AG04450 (cell line): ENCODE measurements around the gene CTXN3. TPM values are rescaled to one million over a fixed set of nuclear protein-coding genes. Genes with fewer than 3 reads are reported as not detected.

Experiments used
- CTCF ChIA-PET: fragments of 300-600, 350-600 bp; formaldehyde crosslinking; extraction: SDS; loops from one replicate; lab custom pipeline; 2022; ENCODE audit warnings: antibody characterized with exemption, inconsistent platforms; lab: Charles Lee
- POLR2A ChIA-PET: fragments of 350-600 bp; formaldehyde crosslinking; extraction: SDS; loops from one replicate; lab custom pipeline; 2021; ENCODE audit warnings: antibody characterized with exemption, inconsistent platforms; lab: Yijun Ruan, JAX
- DNase-seq: peaks from one replicate; pipeline ENCODE4 v3.0.0-alpha.2; 2011; ENCODE audit warnings: low read depth, low spot score
- H3K27ac ChIP-seq: one replicate; pipeline ENCODE4 v1.5.1; 2012; ENCODE audit warnings: low read depth, low read length, control low read depth
- H3K27me3 ChIP-seq: one replicate; pipeline ENCODE4 v1.6.0; 2012; ENCODE audit warnings: low read length; ENCODE audit not compliant: control insufficient read depth, insufficient read depth
- H3K4me3 ChIP-seq: 2 replicates; pipeline ENCODE4 v1.5.1; 2011; ENCODE audit warnings: mild to moderate bottlenecking, low read depth, low read length, control low read depth
- H3K9me3 ChIP-seq: 2 replicates; pipeline ENCODE4 v1.5.1; 2012; ENCODE audit warnings: low read length; ENCODE audit not compliant: control insufficient read depth, insufficient read depth
- polyA plus RNA-seq: library from polyadenylated mRNA; depleted of rRNA; stranded (reverse); fragments of >200 nt; gene quantifications from 2 replicates; pipeline ENCODE4 v1.2.3, GENCODE V29; 2011
- TF ChIP-seq, protein P1 (sequence below): IDR thresholded peaks from 2 replicates; pipeline ENCODE4 v1.5.1; 2011; ENCODE audit warnings: low read depth, low read length, control low read depth, inconsistent platforms

The CTXN3 gene
- polyA plus RNA-seq, 1 experiment = not detected

DNA sequence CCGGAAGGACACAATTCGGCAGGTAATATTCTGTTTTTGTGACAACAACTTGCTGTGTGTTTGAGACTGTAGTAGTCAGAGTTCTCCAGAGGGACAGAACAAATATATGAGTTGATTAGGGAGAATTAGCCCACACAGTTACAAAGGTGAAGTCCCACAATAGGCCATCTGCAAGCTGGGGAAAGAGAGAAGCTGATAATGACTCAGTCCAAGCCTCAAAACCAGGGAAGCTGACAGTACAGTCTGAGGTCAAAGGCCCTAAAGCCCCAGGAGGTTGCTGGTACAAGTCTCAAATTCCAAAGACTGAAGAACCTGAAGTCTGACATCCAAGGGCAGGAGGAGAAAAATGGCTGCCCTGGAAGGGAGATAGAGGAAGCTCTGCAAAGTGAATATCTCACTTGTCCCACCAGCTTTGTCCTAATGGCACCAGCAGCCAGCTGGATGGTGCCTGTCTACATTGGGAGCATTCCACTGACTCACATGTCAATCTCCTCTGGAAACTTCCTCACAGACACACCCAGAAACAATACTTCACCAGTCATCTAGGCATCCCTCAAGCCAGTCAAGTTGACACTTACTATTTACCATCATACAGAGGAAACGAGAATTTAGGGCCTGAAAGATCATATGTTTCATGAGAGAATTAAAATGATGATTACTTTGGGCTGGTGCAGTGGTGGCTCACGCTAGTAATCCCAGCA lies 36.3 kb upstream of the CTXN3 start:
- ChIA-PET POLR2A (no interaction called here), CTCF (no interaction called here)
- no peaks in the 10 kb centered on the region for H3K9me3 ChIP-seq
- no peak overlapping the region for H3K4me3 ChIP-seq
- H3K27me3 ChIP-seq = no peaks in the 10 kb centered on the region
- no peak for DNase-seq
- TF ChIP-seq, protein P1, sequence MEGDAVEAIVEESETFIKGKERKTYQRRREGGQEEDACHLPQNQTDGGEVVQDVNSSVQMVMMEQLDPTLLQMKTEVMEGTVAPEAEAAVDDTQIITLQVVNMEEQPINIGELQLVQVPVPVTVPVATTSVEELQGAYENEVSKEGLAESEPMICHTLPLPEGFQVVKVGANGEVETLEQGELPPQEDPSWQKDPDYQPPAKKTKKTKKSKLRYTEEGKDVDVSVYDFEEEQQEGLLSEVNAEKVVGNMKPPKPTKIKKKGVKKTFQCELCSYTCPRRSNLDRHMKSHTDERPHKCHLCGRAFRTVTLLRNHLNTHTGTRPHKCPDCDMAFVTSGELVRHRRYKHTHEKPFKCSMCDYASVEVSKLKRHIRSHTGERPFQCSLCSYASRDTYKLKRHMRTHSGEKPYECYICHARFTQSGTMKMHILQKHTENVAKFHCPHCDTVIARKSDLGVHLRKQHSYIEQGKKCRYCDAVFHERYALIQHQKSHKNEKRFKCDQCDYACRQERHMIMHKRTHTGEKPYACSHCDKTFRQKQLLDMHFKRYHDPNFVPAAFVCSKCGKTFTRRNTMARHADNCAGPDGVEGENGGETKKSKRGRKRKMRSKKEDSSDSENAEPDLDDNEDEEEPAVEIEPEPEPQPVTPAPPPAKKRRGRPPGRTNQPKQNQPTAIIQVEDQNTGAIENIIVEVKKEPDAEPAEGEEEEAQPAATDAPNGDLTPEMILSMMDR = no peak
- no peak overlapping the region for H3K27ac ChIP-seq

DNA sequence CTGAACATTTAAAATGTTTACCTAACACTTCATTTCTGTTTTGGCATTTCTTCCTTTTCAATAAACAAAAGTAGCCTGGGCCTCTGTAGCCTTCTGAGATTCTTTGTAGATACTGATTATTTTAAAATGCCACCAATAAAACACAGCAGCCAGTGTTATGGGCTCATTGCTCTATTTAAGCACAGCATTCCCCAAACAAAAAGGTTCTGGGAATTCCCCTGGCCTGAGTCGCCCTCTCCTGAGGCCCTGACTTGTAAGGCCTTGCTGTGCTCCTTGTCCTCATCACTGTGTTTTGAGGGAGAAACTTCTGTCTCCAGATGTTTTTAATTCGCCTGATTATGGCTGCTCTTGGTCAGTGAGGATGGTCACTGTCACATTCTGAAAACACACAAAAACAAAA lies 33.0 kb upstream of the CTXN3 start:
- H3K27me3 ChIP-seq = no peaks in the 10 kb centered on the region
- POLR2A ChIA-PET = no interaction called here
- no peak overlapping the region for H3K27ac ChIP-seq
- H3K9me3 ChIP-seq = no peaks in the 10 kb centered on the region
- no peak for DNase-seq
- no peak overlapping the region for H3K4me3 ChIP-seq
- TF ChIP-seq, protein P1 = no peak
- CTCF ChIA-PET = no interaction called here

DNA sequence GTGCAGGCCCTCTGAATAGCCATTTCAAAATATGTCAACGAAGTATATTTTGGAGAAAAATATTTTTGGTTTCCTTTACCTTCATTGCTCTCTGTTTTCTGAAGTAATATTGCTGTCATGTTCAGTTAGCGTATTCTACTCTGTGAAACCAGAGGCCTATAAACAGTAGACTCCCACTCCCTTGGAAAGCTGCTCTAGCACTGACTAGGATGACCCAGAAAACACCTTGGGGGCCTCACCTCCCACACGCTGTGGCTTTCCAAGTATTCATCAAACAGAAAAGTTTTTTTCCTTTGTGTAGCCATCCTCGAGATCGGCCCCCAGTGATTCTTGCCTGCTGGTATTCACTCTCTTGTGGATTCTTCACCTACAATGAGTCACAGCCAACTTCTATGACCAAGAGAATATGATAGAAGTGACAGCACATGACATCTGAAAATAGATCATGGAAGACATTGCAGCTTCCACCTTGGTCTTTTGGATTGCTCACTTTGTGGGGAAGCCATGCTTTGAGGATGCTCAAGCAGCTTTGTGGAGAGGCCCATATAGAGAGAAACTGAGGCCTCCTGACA lies 28.9 kb upstream of the CTXN3 start:
- TF ChIP-seq, protein P1 = no peak
- H3K27ac ChIP-seq = no peak overlapping the region
- no peak overlapping the region for H3K4me3 ChIP-seq
- CTCF ChIA-PET = interaction anchor here (0.8 kb wide), 1 partner anchor 754 kb away, joined by 7 read pairs; no protein-coding TSS in a partner anchor
- DNase-seq = no peak
- no peaks in the 10 kb centered on the region for H3K9me3 ChIP-seq
- no peaks in the 10 kb centered on the region for H3K27me3 ChIP-seq
- POLR2A ChIA-PET = no interaction called here

- Histone ChIP-seq H3K27ac (no peak overlapping the region), H3K27me3 (peaks cover 2% of the 10 kb centered on the region), H3K9me3 (no peaks in the 10 kb centered on the region), H3K4me3 (no peak overlapping the region)
- CTCF ChIA-PET = interaction anchor here (0.7 kb wide), 1 partner anchor 386 kb away, joined by 3 read pairs; no protein-coding TSS in a partner anchor
- POLR2A ChIA-PET = no interaction called here
- TF ChIP-seq, protein P1 = no peak
- DNase-seq = no peak
Measured at GRCh38 chr5:127621601-127622325, 27.1 kb upstream of the CTXN3 start.

GRCh38 chr5:127634007-127634406 lies 14.9 kb upstream of the CTXN3 start:
- Histone ChIP-seq H3K27ac (no peak overlapping the region), H3K4me3 (no peak overlapping the region), H3K9me3 (no peaks in the 10 kb centered on the region), H3K27me3 (no peaks in the 10 kb centered on the region)
- TF ChIP-seq, protein P1 = no peak
- CTCF ChIA-PET = interaction anchor here (0.5 kb wide), 1 partner anchor 133 kb away, joined by 3 read pairs; no protein-coding TSS in a partner anchor
- POLR2A ChIA-PET = no interaction called here
- DNase-seq = no peak
